Astrocyte of the spinal cord (primary cell): ENCODE results near the gene ME3.

Source experiments
- DNase-seq: peaks from one replicate; pipeline ENCODE4 v3.0.0; 2011; ENCODE audit warnings: low read depth, low spot score
- H3K4me3 ChIP-seq: 2 replicates; pipeline ENCODE4 v1.5.1; 2011; ENCODE audit warnings: low read depth, mild to moderate bottlenecking, low read length, moderate library complexity
- in situ Hi-C: cut with HindIII; loops from 2 replicates; pipeline ENCODE4 v1.10.0; 2017; ENCODE audit warnings: low sequenced_read_pairs
- TF ChIP-seq, protein P1 (sequence below): IDR thresholded peaks from 2 replicates; pipeline ENCODE4 v1.5.1; 2012; ENCODE audit warnings: low read depth, mild to moderate bottlenecking, low read length, inconsistent platforms

Gene ME3

DNA sequence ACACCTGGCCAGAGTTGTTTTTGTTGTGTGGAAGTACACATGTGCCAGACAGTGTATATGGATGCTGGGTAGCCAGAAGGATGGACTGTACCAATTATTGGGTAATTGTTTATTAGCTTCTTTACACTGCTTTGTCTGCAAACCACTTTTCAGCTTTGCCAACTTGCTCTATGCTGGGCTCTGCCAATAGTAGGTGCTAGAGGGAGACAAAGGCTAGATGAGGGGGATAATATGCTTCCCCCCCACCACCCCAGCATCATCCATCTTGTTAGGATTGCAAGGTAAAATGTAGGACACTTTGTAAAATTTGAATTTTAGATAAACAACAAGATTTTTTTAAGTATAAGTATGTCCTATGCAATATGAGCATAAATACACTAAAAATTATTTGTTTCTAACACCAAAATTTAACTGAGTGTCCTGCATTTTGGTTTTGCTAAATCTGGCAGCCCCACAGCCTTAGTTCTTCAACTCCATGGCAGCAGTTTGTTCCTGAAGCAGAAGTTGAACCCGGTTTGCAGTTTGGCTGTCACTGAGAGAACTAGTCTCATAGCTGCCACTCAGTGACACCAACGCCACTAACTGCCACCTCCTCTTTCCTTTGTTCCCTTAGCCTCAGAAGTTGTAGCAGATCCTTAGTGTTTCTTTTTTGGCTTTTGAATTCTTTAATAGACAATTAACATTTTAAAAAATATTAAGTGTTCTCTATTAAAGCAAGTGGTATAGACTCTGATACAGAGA, 219.0 kb downstream of the ME3 start:
- TF ChIP-seq, protein P1, sequence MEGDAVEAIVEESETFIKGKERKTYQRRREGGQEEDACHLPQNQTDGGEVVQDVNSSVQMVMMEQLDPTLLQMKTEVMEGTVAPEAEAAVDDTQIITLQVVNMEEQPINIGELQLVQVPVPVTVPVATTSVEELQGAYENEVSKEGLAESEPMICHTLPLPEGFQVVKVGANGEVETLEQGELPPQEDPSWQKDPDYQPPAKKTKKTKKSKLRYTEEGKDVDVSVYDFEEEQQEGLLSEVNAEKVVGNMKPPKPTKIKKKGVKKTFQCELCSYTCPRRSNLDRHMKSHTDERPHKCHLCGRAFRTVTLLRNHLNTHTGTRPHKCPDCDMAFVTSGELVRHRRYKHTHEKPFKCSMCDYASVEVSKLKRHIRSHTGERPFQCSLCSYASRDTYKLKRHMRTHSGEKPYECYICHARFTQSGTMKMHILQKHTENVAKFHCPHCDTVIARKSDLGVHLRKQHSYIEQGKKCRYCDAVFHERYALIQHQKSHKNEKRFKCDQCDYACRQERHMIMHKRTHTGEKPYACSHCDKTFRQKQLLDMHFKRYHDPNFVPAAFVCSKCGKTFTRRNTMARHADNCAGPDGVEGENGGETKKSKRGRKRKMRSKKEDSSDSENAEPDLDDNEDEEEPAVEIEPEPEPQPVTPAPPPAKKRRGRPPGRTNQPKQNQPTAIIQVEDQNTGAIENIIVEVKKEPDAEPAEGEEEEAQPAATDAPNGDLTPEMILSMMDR: no peak
- no peak overlapping the region for H3K4me3 ChIP-seq
- DNase-seq: no peak
- in situ Hi-C loops: no loop called here

DNA sequence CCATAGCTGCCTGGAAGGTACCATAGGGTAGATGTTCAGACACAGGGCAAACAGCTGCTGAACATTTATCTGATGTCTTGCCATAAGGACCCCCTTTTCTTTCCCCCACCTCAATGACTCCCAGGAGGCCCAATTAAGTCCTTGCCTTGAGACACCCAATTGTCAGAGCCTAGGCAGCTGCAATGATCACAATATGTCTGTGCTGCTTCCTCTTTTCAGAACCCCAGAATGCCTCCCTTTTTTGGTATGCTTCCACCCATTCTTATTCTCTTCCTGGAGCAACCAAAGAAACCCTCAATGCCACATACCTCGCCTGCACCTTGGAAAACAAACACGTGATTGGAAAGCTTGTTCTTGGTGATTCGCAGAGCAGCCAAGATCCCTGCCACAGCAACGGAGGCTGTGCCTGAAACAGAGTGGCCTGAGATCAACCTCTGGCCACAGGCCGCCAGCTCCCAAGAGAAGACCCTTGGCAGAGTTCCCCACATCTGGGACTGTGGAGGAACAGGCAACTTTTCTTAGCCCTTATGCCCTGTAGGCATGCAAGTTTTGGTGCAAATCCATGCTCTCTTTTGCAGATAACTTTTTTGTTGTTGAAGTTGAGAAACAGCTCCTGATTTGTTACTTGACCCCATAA, 222.3 kb downstream of the ME3 start:
- TF ChIP-seq, protein P1: no peak
- in situ Hi-C loops: no loop called here

DNA sequence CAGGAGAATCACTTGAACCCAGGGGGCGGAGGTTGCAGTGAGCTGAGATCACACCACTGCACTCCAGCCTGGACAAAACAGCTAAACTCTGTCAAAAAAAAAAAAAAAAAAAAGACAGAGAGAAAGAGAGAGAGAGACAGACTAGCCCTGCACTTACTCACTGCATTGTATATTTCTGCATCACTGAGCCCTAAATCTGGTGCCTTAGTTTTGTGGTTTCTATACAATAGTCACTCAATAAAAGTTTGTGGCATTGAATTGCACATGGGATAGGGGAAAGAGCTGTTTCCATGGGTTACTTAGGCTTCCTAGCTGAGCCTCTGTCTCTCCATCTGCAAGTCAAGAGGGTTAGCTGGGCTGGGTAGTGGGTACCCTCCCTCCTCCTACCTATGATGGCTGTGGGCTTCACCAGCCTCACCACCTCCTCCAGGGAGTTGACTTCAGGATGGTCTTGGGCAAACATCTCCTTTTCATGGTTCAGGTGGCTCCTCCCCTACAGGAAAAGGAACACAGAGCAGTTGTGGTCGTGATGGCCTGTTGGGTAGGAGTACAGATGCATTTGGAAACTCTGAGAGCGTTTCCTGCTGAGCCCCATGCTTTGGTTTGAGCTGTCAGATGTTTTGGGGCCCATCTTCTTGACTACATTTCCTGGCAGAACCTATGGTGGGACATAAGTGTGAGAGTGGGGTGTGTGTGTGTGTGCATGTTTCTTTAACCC, 224.5 kb downstream of the ME3 start:
- TF ChIP-seq, protein P1: no peak
- H3K4me3 ChIP-seq: no peak overlapping the region
- in situ Hi-C loops: no loop called here
- no peak for DNase-seq

More for the DNA sequence above, 222.3 kb downstream of the ME3 start:
- no peak overlapping the region for H3K4me3 ChIP-seq
- DNase-seq: no peak

DNA sequence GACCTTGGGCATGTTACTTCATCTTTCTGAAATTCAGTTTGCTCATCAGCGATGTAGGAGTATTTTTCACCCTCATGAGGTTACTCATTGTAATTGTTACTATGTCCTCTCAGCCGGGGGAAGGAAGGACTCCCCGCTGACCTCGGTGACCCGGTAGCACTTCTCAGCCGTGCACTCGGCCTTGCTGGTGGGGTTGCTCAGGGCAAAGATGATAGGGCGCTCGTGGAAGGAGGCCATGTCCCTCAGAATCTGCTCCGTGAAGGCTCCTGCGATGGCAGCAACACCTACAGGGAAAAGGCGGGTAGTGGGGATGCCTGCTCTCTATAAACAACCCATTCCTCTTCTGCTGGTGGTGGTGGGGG, 225.5 kb downstream of the ME3 start:
- no peak overlapping the region for H3K4me3 ChIP-seq
- no peak for DNase-seq
- in situ Hi-C loops: no loop called here
- TF ChIP-seq, protein P1: no peak

DNA sequence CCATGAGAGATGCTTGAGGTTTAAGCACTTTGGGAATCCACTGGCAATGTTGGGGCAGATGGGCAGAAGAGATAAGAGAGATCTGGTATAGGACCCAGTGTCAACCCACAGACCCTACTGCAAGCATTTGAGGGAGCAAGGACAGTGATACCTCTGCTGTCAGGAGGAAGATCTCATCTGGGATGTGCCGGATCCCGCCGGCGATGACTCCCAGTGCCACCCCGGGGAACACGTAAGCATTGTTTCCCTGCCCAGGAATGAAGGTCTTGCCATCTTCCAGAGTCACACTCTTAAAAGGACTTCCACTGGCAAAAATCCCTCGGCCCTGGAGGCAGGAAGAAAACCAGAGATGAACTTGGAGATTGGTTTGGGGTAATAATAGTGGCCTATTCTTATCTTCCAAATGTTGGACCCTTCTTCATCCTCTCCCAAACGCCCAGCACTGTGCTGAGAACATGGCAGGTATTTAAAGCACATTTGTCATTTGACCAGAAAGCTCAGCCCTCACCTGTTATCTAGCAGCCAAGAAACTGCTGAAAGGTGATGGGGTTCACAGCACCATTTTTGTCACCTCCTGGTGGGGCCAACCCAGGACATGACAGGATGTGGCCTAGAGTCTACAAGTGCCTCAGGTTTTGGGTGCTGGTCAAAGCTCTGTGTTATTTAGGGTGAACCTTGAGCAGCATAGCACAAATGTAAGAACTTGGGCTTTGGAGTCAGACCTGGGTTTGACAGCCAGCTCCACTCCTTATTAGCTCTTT, 226.1 kb downstream of the ME3 start:
- TF ChIP-seq, protein P1: no peak
- no peak for DNase-seq
- no peak overlapping the region for H3K4me3 ChIP-seq
- in situ Hi-C loops: no loop called here

DNA sequence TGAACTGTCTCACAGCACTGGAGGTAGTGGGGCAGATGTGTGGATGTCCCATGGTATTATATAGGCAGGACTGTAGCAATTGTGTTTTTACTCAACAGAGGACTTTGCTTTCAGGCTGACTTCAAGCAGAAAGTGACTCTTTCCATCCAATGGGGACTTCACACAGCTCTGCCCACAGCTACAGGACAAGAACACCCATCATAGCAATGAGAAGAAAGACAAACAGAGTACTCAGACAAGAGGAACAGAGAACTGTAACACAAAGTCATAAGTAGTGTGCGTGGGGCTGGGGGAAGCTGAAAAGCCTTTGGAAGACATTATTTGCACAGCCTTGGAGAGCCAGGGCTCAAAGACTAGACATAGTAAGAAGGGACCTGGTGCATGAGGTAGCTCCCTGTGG, 227.4 kb downstream of the ME3 start:
- H3K4me3 ChIP-seq: no peak overlapping the region
- TF ChIP-seq, protein P1: no peak
- DNase-seq: no peak
- in situ Hi-C loops: no loop called here
